NCI-H748 (cell line): ENCODE data around the gene SLX4IP.

ENCODE experiments used
- DNase-seq: peaks from one replicate; lab custom pipeline; 2025; ENCODE audit not compliant: unreplicated experiment; lab: John Stamatoyannopoulos, UW

SLX4IP gene

DNA sequence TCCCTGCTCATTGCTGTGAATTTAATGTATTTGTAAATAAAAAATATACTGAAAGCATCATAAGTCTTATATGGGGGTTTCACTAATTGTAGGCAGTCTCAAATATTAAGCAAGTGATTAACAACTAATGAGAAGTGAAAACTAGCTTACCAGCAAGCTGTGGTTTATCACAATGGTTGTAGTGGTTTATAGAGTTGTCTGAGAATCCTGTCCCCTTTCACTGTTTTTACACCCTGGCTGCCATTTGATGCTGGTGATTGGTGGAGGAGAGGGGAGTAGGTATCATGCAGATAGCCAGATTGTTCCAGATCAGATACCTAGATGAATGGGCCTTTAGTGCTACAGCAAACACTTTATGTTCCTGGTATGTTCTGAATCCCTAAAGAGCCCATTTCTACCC, 7.1 kb upstream of the SLX4IP start:
- no peak for DNase-seq

- no peak for DNase-seq
Observed at GRCh38 chr20:10429443-10429981, 5.6 kb upstream of the SLX4IP start.

- no peak for DNase-seq
Observed at GRCh38 chr20:10430000-10430466, 5.1 kb upstream of the SLX4IP start.

DNA sequence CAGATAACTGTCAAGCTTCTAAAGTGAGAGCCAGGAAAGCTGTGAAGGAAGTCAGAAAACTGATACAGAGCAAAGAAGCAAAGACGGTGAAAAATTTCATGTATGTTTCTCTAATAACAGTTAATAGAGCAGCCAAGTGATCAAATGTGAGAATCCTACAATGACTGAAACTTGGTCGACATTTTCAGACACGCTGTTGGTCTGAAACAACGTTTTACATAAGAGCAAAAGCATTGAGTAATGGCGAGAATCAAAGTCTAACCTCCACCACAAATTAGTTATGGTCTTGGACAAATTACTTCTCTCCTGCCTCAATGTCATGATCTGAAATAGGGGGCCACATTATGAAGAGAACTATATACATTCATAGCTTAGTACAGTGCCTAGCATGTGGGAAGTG, 4.4 kb upstream of the SLX4IP start:
- no peak for DNase-seq

DNA sequence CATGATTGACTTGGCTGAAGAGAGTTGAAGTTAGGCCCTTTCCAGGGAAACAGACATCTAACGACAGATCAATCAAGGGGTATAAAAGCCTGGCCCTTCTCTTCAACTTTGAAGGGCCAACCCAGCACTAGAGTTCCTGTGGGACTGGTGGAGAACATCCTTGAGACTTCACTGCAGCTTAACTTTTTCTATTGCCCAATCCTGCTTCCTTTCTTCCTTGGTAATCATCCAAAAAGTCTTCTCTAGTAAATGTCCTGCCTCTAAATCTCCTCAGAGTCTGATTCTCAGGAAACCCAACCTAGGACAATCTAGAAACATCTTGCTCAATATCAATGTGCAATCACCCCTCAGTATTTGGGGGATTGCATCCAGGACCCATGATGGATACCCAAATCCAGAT, 3.0 kb upstream of the SLX4IP start:
- no peak for DNase-seq

GRCh38 chr20:10433014-10433622, 2.0 kb upstream of the SLX4IP start:
- no peak for DNase-seq

GRCh38 chr20:10433623-10434466, 1.3 kb upstream of the SLX4IP start, which contains the start of gene MKKS:
MKKS (minus strand) TSS chr20:10434222; CDS start chr20:10413514, 20,708 bp downstream.
- peak; percentile 95 for DNase-seq

DNA sequence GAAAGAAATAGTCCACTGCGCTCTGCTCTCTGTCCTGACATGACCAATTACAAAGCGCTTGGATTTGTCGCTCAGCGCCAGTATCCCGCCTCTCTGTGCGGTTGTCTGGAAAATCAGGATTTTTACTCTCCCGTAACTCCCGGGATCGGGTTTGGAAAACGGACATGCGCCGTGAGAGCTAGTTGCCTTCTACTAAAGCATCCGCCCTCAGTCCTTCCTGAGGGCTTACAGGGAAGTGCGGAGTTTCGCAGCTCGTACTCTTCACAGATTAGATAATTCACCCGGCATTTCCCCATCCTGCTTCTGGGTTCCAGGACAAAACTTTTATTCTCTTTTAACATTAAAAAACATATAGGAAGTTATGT, 656 bp upstream of the SLX4IP start:
- peak; percentile 99 for DNase-seq

- no peak for DNase-seq
Observed at GRCh38 chr20:10436053-10436699, 1.1 kb downstream of the SLX4IP start.

- DNase-seq = no peak
Observed at GRCh38 chr20:10438217-10438616, 3.1 kb downstream of the SLX4IP start.

- no peak for DNase-seq
Observed at GRCh38 chr20:10443936-10444335, 8.8 kb downstream of the SLX4IP start.

DNA sequence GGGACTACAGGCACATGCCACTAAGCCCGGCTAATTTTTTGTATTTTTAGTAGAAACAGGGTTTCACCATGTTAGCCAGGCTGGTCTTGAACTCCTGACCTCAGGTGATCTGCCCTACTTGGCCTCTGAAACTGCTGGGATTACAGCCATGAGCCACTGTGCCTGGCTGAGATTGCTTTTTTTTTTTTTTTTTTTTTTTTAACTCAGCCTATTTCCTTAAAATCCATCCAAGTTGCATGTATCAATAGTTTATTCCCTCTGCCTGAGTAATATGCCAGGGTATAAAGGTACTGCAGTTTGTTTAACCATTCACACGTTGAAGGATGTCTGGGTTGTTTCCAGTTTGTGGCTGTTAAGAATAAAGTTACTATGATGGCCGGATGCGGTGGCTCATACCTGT, 10.7 kb downstream of the SLX4IP start:
- no peak for DNase-seq

DNA sequence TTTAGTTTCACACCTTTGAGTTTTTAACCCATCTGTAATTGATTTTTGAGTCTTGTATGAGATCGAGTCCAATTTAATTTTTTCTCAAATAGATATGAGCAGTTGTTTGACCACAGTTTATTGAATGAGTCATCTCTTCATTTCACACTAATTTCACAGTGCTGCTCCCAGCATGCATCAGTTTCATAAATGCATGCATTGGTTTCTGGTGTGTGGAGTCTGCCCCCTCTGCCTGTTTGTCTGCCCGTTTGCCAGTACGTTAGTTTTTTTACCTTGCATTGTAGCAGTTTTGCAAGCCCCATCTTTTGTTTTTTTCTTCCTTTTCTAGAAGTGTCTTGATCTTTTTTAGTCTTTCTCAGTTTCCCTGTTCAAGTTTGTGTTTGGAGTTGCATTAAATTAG, 11.9 kb downstream of the SLX4IP start:
- peak; percentile 56 for DNase-seq

GRCh38 chr20:10448270-10449156, 13.4 kb downstream of the SLX4IP start:
- DNase-seq = no peak

GRCh38 chr20:10449270-10449669, 14.2 kb downstream of the SLX4IP start:
- no peak for DNase-seq

DNA sequence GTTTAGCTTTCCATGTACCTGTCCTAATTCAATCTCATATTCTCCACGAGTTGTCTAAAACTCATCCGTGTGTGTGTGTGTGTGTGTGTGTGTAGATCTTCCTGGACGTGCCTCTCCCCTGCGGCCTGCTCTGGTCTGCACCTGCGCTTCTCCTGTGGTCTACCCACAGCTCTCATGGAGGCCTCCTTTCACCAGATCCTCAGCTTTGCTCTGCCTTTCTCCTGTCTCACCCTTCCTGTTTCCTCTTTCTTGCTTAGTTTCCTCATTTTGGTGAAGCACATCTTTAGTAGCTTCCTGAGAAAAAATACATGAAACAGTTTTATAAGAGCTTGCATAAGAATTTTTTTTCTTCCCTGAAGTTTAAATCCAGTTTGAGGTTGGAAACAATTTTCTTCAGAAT, 18.1 kb downstream of the SLX4IP start:
- DNase-seq = no peak

DNA sequence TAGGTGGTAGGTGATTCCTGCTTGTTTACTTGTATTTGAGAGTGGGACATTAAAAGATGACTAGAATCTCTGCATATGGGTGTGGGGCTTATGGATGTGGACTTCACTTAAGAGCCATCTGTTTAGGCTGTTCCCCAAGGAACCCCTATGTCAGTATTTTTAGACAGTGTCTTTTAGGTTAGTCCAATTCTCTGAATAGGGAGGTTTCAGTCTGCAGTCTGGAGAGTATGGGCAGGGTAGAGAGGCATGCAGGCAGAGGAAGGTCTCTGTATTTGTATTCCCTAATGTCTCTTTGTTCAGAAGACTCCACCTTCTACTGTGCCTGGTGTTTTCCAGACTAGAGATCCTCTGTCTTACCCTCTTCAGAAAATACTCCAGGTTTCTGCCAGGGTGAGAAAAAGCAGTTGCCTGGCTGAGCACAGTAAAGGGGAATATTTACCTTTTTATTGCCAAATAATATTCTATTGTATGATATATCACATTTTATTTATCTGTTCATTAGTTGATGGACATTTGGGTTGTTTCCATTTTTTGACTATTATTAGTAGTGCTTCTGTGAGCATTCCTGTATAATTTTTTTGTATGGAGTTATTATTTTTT, 19.1 kb downstream of the SLX4IP start:
- no peak for DNase-seq

GRCh38 chr20:10461495-10461894, 26.4 kb downstream of the SLX4IP start:
- no peak for DNase-seq

- no peak for DNase-seq
Observed at GRCh38 chr20:10462516-10462915, 27.4 kb downstream of the SLX4IP start.

DNA sequence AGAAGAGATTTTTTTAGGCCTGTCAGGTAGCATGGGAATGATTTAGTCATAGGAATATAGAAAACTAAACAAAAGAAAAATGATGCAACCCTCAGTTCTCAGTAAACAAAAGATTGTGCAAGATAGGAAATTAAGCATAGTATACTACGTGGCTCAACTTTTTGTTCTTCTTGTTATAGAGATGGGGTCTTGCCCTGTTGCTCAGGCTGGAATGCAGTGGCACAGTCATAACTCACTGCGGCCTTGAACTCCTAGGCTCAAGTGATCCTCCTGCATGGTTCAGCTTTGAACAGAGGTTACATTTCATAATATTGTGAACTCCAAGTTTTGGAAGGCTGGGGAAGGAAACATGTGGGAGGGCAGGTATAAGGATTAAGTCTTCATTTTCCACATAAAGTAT, 28.5 kb downstream of the SLX4IP start:
- no peak for DNase-seq
